ENCODE measurements around the gene CLNK.

Gene CLNK

DNA sequence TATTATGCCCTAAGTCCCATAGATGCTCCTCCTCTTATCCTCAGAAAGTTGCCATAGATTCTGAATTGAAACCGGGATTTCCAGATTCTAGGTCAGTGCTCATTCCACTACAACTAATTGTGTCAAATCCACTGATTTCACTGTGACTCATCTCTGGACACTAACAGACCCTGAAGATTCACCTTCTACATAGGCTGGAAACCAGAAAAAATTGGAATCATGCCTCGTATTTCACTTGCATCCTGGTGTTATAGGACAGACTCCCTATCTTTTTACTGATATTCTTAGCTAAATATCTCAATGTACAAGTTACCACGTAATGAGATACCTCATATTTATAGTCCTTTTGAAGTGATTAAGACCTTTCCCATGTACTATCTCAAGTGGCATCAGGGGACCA lies 36.7 kb downstream of the CLNK start:
- Histone ChIP-seq H3K9me3 (peaks cover 0 to 2% (median 0%) of the 10 kb centered on the region in 3 donors), H3K4me3 (no peak overlapping the region), H3K27me3 (no peaks in the 10 kb centered on the region), H3K4me1 (no peaks in the 10 kb centered on the region), H3K36me3 (no peaks in the 10 kb centered on the region), H3K27ac (no peak overlapping the region)
- no peak for DNase-seq
- no peak for TF ChIP-seq CTCF (IDR thresholded peaks at IDR 0.05)
- intact Hi-C loops (cut with DNase I; ENCODE audit: low total_unique reads), result no loop called here

DNA sequence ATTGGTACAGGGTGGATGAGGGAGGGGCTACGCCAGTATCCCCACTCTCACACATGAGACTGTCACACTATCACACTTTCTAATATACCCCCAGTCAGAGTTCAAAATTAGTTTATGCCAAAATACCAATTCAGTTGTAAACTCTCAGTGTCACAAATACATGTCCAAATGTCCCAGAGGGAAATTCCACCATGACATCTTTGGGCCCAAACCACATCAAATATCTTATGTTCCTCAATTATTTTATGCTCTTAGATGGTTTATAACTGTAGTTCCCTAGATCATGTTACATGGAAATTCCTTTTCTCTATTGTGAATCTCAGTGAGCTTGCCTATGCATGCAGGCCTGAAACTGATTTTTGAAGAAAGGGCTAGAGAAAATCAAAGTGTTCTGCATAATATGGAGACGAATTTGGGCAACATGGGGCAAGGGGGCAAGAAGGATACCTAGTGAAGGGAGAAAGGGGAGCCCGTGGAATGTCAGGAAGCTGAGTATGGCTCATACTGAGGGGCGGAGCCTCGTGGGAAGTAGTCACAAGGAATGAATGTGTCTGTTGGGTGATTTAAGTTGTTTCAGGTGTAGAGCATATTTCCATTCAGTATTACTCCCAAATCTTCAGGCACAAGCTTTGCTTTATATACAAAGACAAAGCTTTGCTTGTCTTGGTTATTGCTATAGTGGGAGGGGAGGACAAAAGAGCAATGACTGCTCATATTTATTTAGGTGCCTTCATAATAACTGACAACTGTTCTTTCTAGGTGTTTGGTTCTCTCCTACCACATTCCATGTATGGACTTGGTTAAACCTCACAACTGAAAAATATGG lies 40.8 kb downstream of the CLNK start:
- no peak for DNase-seq
- TF ChIP-seq CTCF (IDR thresholded peaks at IDR 0.05), result no peak

GRCh38 chr4:10640561-10641201 lies 43.9 kb downstream of the CLNK start:
- intact Hi-C loops (cut with DNase I; ENCODE audit: low total_unique reads), result no loop called here

More for the DNA sequence above, 40.8 kb downstream of the CLNK start:
- Histone ChIP-seq H3K27me3 (no peaks in the 10 kb centered on the region), H3K36me3 (no peaks in the 10 kb centered on the region), H3K9me3 (peaks cover 0 to 2% (median 0%) of the 10 kb centered on the region in 3 donors), H3K27ac (no peak overlapping the region), H3K4me3 (no peak overlapping the region), H3K4me1 (no peaks in the 10 kb centered on the region)
- intact Hi-C loops (cut with DNase I; ENCODE audit: low total_unique reads), result no loop called here

GRCh38 chr4:10639664-10640063 lies 44.9 kb downstream of the CLNK start:
- H3K4me1 ChIP-seq, result no peaks in the 10 kb centered on the region
- no peak for DNase-seq
- H3K27me3 ChIP-seq, result no peaks in the 10 kb centered on the region
- intact Hi-C loops (cut with DNase I; ENCODE audit: low total_unique reads), result no loop called here
- H3K4me3 ChIP-seq, result no peak overlapping the region
- H3K36me3 ChIP-seq, result no peaks in the 10 kb centered on the region
- no peak for TF ChIP-seq CTCF (IDR thresholded peaks at IDR 0.05)
- H3K27ac ChIP-seq, result no peak overlapping the region
- H3K9me3 ChIP-seq, result no peaks in the 10 kb centered on the region

More at GRCh38 chr4:10640561-10641201, 43.9 kb downstream of the CLNK start:
- H3K27ac ChIP-seq, result no peak overlapping the region
- no peak for DNase-seq
- no peaks in the 10 kb centered on the region for H3K9me3 ChIP-seq
- no peaks in the 10 kb centered on the region for H3K27me3 ChIP-seq
- no peak for TF ChIP-seq CTCF (IDR thresholded peaks at IDR 0.05)
- no peaks in the 10 kb centered on the region for H3K36me3 ChIP-seq
- H3K4me1 ChIP-seq, result no peaks in the 10 kb centered on the region
- no peak overlapping the region for H3K4me3 ChIP-seq

DNA sequence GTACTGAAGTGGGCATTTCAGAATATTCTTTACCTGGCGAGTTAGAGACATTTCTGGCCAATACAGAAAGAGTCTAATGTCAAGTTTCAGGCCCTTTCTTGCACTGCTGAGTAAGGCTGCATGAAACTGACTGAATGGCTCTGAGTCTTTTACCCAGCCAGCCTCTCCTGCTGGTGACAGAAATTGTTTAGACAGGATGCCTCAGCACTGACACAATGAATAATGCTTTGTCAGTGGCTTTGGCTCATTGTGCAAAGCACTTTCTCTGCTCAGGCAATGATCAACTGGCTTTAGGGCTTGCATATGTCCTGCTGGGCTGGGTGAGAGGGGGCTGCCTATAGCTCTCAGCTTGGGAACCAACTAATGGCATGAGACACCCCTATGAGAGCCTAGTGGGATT lies 45.5 kb downstream of the CLNK start:
- Histone ChIP-seq H3K4me1 (no peaks in the 10 kb centered on the region), H3K9me3 (no peaks in the 10 kb centered on the region), H3K4me3 (no peak overlapping the region), H3K27me3 (no peaks in the 10 kb centered on the region), H3K36me3 (no peaks in the 10 kb centered on the region), H3K27ac (no peak overlapping the region)
- DNase-seq, result no peak
- intact Hi-C loops (cut with DNase I; ENCODE audit: low total_unique reads), result no loop called here
- no peak for TF ChIP-seq CTCF (IDR thresholded peaks at IDR 0.05)

Data from tibial artery (tissue), 4 donors.